ENCODE data around the gene TVP23C.
"Not testable (repeated sequence)": the region's sequence is repeated elsewhere in the genome, so short reads cannot be mapped to it uniquely, and the experiment has no call there.

DNA sequence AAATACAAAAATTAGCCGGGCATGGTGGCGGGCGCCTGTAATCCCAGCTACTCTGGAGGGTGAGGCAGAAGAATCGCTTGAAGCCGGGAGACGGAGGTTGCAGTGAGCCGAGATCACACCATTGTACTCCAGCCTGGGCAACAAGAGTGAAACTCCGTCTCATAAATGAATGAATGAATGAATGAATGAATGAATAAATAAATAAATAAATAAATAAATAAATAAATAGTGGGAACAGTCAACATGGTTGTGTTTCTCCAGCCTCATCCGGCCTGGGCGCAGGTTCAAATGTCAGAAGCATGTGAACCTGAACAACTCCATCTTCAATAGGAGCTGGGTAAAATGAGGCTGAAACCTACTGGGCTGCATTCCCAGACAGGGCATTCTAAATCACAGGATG lies 1.8 kb downstream of the TVP23C start:
- TF ChIP-seq, protein P1, sequence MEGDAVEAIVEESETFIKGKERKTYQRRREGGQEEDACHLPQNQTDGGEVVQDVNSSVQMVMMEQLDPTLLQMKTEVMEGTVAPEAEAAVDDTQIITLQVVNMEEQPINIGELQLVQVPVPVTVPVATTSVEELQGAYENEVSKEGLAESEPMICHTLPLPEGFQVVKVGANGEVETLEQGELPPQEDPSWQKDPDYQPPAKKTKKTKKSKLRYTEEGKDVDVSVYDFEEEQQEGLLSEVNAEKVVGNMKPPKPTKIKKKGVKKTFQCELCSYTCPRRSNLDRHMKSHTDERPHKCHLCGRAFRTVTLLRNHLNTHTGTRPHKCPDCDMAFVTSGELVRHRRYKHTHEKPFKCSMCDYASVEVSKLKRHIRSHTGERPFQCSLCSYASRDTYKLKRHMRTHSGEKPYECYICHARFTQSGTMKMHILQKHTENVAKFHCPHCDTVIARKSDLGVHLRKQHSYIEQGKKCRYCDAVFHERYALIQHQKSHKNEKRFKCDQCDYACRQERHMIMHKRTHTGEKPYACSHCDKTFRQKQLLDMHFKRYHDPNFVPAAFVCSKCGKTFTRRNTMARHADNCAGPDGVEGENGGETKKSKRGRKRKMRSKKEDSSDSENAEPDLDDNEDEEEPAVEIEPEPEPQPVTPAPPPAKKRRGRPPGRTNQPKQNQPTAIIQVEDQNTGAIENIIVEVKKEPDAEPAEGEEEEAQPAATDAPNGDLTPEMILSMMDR (IDR thresholded peaks at IDR 0.05; ENCODE audit: insufficient read depth, low read depth, low read length) = not testable (repeated sequence)
- not testable (repeated sequence) for TF ChIP-seq EZH2 (IDR thresholded peaks at IDR 0.05; ENCODE audit: insufficient read depth, low read length)

Measured in astrocyte (in vitro differentiated cells and primary cell).